Urinary bladder (tissue), 4 donors: ENCODE data around the gene PCCA. TPM values are rescaled to one million over a fixed set of nuclear protein-coding genes. Genes with fewer than 3 reads are reported as not detected.

Experiments used
- DNase-seq: peaks from one replicate; pipeline ENCODE4 v3.0.0-alpha.2; 2015; ENCODE audit errors: extremely low spot score
- H3K27ac ChIP-seq: one replicate; pipeline ENCODE4 v1.5.1; 2013; ENCODE audit warnings: low read depth, mild to moderate bottlenecking, moderate library complexity
- H3K36me3 ChIP-seq: one replicate; pipeline ENCODE4 v1.6.1; 2013; ENCODE audit warnings: mild to moderate bottlenecking, moderate library complexity; ENCODE audit not compliant: insufficient read depth
- H3K4me1 ChIP-seq: one replicate; pipeline ENCODE4 v1.6.1; 2013; ENCODE audit warnings: mild to moderate bottlenecking, moderate library complexity; ENCODE audit not compliant: insufficient read depth
- H3K4me3 ChIP-seq: one replicate; pipeline ENCODE4 v1.5.1; 2013; ENCODE audit warnings: low read depth, low read length
- WGBS: extraction: QIAGEN DNeasy Blood & Tissue Kit; methylation state at CpG from one replicate; pipeline ENCODE4 v1.1.7; 2013; 5-methylcytosine and 5-hydroxymethylcytosine counted together
- polyA plus RNA-seq: library from polyadenylated mRNA; stranded (reverse); fragments of 200-250 nt; gene quantifications from one replicate; pipeline ENCODE4 v1.2.3, GENCODE V29; 2013
- total RNA-seq: library from RNA; depleted of rRNA; stranded (reverse); fragments of >200 nt; gene quantifications from one replicate; pipeline ENCODE4 v1.2.3, GENCODE V29; 2014
- donor health status: healthy with polysubstance abuse.
- donor health status: healthy.

Gene PCCA
- total and polyA plus RNA-seq, 2 donors, result 24.7 to 122 TPM

GRCh38 chr13:100230769-100231149 lies 141.9 kb downstream of the PCCA start:
- no peaks in the 10 kb centered on the region for H3K36me3 ChIP-seq
- DNase-seq, result no peak
- H3K27ac ChIP-seq, result no peak overlapping the region
- no peaks in the 10 kb centered on the region for H3K4me1 ChIP-seq
- 92% methylated on average over 3 of the region's 3 CpGs for WGBS
- no peak overlapping the region for H3K4me3 ChIP-seq

DNA sequence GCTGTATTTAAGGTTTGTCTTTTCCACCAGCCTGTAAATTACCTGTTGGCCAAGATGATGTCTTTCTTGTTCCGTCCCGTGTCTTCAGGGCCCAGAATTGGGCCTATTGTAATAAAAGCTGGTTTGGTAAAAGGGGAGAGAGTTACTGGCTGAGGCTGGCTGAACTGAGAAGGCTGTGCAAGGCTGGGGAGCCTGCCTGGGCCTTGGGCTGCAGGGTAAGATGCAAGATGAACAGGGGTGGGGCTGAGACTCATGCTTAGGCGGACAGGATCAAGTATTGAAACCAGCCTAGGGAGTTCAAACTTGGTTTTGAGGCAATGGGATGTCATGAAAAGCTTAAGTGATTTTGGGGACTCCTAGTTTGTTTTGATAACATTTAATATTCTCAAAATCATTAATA lies 142.3 kb downstream of the PCCA start:
- 96% methylated on average over 3 of the region's 3 CpGs for WGBS
- no peak for DNase-seq
- Histone ChIP-seq H3K27ac (no peak overlapping the region), H3K36me3 (no peaks in the 10 kb centered on the region), H3K4me3 (no peak overlapping the region), H3K4me1 (no peaks in the 10 kb centered on the region)

GRCh38 chr13:100234006-100234405 lies 145.1 kb downstream of the PCCA start:
- no peaks in the 10 kb centered on the region for H3K36me3 ChIP-seq
- DNase-seq, result no peak
- WGBS, result 74% methylated on average over 4 of the region's 4 CpGs
- H3K4me1 ChIP-seq, result no peaks in the 10 kb centered on the region
- H3K4me3 ChIP-seq, result no peak overlapping the region
- H3K27ac ChIP-seq, result no peak overlapping the region

DNA sequence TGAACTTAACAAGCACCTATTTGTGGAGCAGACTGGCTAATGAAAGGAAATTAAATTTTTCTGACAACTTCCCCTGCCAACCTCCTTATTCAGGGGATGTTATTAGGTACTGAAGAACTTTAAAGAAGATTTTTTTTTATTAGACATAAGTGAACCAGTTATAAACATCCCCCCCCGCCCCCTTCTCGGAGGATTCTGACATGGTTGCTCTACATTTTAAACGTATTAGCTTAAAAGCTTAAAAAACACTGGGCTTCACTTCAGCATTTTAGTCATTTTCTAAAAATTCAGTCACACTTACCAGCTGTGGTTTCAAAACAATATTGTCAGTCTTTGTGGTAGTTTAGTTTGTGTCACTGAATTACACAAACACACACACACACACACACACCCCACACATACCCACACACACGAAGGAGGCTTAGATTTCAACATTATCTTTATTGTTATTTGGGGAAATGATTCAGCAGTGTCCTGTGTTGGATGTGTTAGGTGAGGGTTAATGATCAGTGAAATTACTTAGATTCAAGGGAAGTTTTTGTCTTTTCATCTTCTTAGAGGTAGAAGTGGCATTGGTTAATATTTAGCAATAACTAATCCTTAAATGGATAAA lies 145.7 kb downstream of the PCCA start:
- no peak overlapping the region for H3K27ac ChIP-seq
- DNase-seq, result no peak
- H3K4me3 ChIP-seq, result no peak overlapping the region
- 61% methylated on average over 4 of the region's 4 CpGs for WGBS
- no peaks in the 10 kb centered on the region for H3K36me3 ChIP-seq
- H3K4me1 ChIP-seq, result no peaks in the 10 kb centered on the region

GRCh38 chr13:100235311-100235901 lies 146.5 kb downstream of the PCCA start:
- Histone ChIP-seq H3K4me1 (no peaks in the 10 kb centered on the region), H3K36me3 (no peaks in the 10 kb centered on the region), H3K4me3 (no peak overlapping the region), H3K27ac (no peak overlapping the region)
- WGBS, result 29% methylated on average over 5 of the region's 5 CpGs
- DNase-seq, result peak; percentile 17

- H3K27ac ChIP-seq, result no peak overlapping the region
- no peaks in the 10 kb centered on the region for H3K4me1 ChIP-seq
- H3K36me3 ChIP-seq, result no peaks in the 10 kb centered on the region
- H3K4me3 ChIP-seq, result no peak overlapping the region
- WGBS, result 98% methylated on average over 4 of the region's 4 CpGs
- DNase-seq, result no peak
Observed at GRCh38 chr13:100240109-100240779, 151.4 kb downstream of the PCCA start.

GRCh38 chr13:100244431-100244830 lies 155.5 kb downstream of the PCCA start:
- Histone ChIP-seq H3K4me3 (no peak overlapping the region), H3K27ac (no peak overlapping the region), H3K36me3 (no peaks in the 10 kb centered on the region), H3K4me1 (no peaks in the 10 kb centered on the region)
- WGBS, result 55% methylated on average over 3 of the region's 3 CpGs
- DNase-seq, result no peak

GRCh38 chr13:100245104-100245503 lies 156.2 kb downstream of the PCCA start:
- 27% methylated on average over 1 of the region's 1 CpG for WGBS
- H3K27ac ChIP-seq, result no peak overlapping the region
- H3K36me3 ChIP-seq, result no peaks in the 10 kb centered on the region
- DNase-seq, result no peak
- no peak overlapping the region for H3K4me3 ChIP-seq
- H3K4me1 ChIP-seq, result no peaks in the 10 kb centered on the region

DNA sequence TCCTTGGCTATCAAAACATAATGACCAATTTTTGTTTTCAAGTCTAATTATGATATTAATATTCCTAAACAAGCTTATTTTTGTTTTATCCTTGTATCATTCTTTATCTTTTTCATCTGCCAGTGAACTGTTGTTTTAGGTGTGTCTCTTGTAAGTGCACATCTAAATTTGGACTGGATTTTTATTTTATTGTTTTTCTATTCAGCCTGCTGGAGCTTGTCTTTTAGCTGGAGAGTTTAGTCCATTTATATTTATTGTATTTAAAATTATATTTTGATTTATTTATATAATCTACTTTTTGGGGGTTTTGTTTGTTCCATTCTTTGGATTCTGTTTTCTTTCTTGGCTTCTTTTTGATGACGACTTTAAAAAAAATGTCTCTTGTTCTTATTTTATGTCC lies 159.0 kb downstream of the PCCA start:
- WGBS, result 99% methylated on average over 1 of the region's 1 CpG
- DNase-seq, result no peak
- H3K4me3 ChIP-seq, result no peak overlapping the region
- H3K36me3 ChIP-seq, result no peaks in the 10 kb centered on the region
- H3K4me1 ChIP-seq, result no peaks in the 10 kb centered on the region
- H3K27ac ChIP-seq, result no peak overlapping the region

- no peak overlapping the region for H3K4me3 ChIP-seq
- no peaks in the 10 kb centered on the region for H3K36me3 ChIP-seq
- WGBS, result 87% methylated on average over 7 of the region's 7 CpGs
- DNase-seq, result no peak
- H3K4me1 ChIP-seq, result no peaks in the 10 kb centered on the region
- H3K27ac ChIP-seq, result no peak overlapping the region
Observed at GRCh38 chr13:100254002-100254401, 165.1 kb downstream of the PCCA start.

DNA sequence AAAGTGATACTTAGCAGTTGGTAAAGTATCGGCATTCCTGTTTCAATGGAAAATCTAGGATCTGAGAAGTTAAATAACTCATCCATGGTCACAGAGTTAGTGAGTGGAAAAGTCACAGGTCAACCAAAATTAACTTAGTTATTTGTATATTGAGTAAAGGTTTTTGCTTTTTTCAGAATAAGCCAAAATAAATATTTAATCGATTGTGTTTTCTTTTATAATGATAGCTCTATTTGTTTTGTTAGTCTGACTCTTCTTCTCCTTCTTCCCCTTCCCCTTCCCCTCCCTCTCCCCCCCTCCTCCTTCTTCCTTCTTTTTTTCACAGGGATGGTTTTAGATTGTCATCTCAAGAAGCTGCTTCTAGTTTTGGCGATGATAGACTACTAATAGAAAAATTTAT lies 173.5 kb downstream of the PCCA start:
- Histone ChIP-seq H3K27ac (no peak overlapping the region), H3K36me3 (no peaks in the 10 kb centered on the region), H3K4me1 (no peaks in the 10 kb centered on the region), H3K4me3 (no peak overlapping the region)
- 96% methylated on average over 3 of the region's 3 CpGs for WGBS
- no peak for DNase-seq

- no peak for DNase-seq
- 98% methylated on average over 2 of the region's 2 CpGs for WGBS
Observed at GRCh38 chr13:100266026-100266425, 177.1 kb downstream of the PCCA start.

GRCh38 chr13:100269837-100270236 lies 180.9 kb downstream of the PCCA start:
- Histone ChIP-seq H3K4me1 (no peaks in the 10 kb centered on the region), H3K27ac (no peak overlapping the region), H3K4me3 (no peak overlapping the region), H3K36me3 (peaks cover 2% of the 10 kb centered on the region)
- DNase-seq, result no peak
- 50% methylated on average over 2 of the region's 2 CpGs for WGBS

More at GRCh38 chr13:100266026-100266425, 177.1 kb downstream of the PCCA start:
- H3K4me3 ChIP-seq, result no peak overlapping the region
- H3K4me1 ChIP-seq, result no peaks in the 10 kb centered on the region
- H3K36me3 ChIP-seq, result peaks cover 2% of the 10 kb centered on the region
- H3K27ac ChIP-seq, result no peak overlapping the region

DNA sequence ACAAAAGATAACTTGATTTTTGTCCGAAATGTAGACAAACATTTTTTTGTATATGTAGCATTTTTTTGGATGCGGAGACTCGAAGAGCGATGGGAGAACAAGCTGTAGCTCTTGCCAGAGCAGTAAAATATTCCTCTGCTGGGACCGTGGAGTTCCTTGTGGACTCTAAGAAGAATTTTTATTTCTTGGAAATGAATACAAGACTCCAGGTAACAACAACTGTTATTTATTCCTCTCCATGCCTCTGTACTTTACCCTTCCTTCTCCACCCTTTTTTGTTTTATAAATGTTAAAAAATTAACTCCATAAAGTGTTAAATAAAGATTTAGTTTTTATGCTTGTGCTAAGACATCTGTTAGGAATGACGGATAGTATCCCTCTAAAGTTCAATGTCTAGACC lies 184.2 kb downstream of the PCCA start:
- no peak for DNase-seq
- Histone ChIP-seq H3K36me3 (peaks cover 2% of the 10 kb centered on the region), H3K4me3 (no peak overlapping the region), H3K4me1 (no peaks in the 10 kb centered on the region), H3K27ac (no peak overlapping the region)
- WGBS, result 92% methylated on average over 6 of the region's 6 CpGs
